ENCODE data around the gene SLC25A28. TPM values are rescaled to one million over a fixed set of nuclear protein-coding genes. Genes with fewer than 3 reads are reported as not detected.

Gene SLC25A28
- polyA plus RNA-seq, 1 donor from 2014 or later: 79.9 TPM

DNA sequence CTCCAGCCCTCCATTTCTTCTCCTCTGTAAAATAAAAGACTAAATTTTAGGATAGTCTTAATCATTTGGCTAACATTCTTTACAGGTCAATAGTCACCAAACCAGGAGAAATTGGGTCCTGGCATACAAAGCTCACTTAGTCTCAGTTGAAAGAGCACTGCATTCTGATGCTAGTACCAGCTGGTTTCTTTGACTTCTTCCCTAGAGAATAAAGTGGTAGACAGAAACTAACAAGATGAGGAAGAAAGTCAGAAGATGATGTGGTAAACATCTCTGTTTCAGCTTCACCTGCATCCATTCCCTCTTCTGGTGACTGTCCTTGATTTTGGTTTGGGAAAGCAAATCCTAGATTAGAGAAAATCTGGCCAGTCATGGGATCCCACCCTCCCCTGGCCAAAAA is 50.3 kb downstream of the SLC25A28 start:
- Histone ChIP-seq H3K27me3 (ENCODE audit: insufficient read depth, low read depth, low read length) (no peaks in the 10 kb centered on the region), H3K27ac (ENCODE audit: low read length) (no peak overlapping the region), H3K4me3 (ENCODE audit: low read length) (no peak overlapping the region), H4K20me1 (ENCODE audit: insufficient read depth) (no peaks in the 10 kb centered on the region), H2AFZ (ENCODE audit: low read depth, low read length) (no peak overlapping the region), H3F3A (ENCODE audit: insufficient read depth, low read length, poor library complexity, severe bottlenecking) (no peaks in the 10 kb centered on the region), H3K9ac (ENCODE audit: low read length) (no peak overlapping the region), H3K36me3 (ENCODE audit: insufficient read depth, low read length) (no peaks in the 10 kb centered on the region), H3K4me2 (ENCODE audit: low read length) (no peak overlapping the region), H3K9me3 (ENCODE audit: low read length) (no peaks in the 10 kb centered on the region), H3K9me2 (ENCODE audit: insufficient read depth, low read length) (no peaks in the 10 kb centered on the region), H3K79me2 (replicated peaks; ENCODE audit: insufficient read depth, low read length) (no peaks in the 10 kb centered on the region)
- TF ChIP-seq TAF1 (IDR thresholded peaks at IDR 0.05; ENCODE audit: low read depth): no peak
- TF ChIP-seq EZH2 (IDR thresholded peaks at IDR 0.05; ENCODE audit: borderline replicate concordance, insufficient read depth, low read length, poor library complexity, severe bottlenecking): no peak
- no peak for TF ChIP-seq RAD21 (conservative IDR thresholded peaks at IDR 0.05)
- no peak for TF ChIP-seq SMC3 (conservative IDR thresholded peaks at IDR 0.05; ENCODE audit: poor library complexity)
- TF ChIP-seq EP300 (conservative IDR thresholded peaks at IDR 0.05; ENCODE audit: poor library complexity, severe bottlenecking): no peak
- no peak for TF ChIP-seq REST (IDR thresholded peaks at IDR 0.05; ENCODE audit: borderline replicate concordance)
- TF ChIP-seq MXI1 (conservative IDR thresholded peaks at IDR 0.05; ENCODE audit: poor library complexity, severe bottlenecking): no peak
- TF ChIP-seq, protein P1, sequence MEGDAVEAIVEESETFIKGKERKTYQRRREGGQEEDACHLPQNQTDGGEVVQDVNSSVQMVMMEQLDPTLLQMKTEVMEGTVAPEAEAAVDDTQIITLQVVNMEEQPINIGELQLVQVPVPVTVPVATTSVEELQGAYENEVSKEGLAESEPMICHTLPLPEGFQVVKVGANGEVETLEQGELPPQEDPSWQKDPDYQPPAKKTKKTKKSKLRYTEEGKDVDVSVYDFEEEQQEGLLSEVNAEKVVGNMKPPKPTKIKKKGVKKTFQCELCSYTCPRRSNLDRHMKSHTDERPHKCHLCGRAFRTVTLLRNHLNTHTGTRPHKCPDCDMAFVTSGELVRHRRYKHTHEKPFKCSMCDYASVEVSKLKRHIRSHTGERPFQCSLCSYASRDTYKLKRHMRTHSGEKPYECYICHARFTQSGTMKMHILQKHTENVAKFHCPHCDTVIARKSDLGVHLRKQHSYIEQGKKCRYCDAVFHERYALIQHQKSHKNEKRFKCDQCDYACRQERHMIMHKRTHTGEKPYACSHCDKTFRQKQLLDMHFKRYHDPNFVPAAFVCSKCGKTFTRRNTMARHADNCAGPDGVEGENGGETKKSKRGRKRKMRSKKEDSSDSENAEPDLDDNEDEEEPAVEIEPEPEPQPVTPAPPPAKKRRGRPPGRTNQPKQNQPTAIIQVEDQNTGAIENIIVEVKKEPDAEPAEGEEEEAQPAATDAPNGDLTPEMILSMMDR (IDR thresholded peaks at IDR 0.05; ENCODE audit: poor library complexity, severe bottlenecking): no peak
- no peak for TF ChIP-seq POLR2AphosphoS5 (IDR thresholded peaks at IDR 0.05)

GRCh38 chr10:99569253-99569939 is 50.8 kb downstream of the SLC25A28 start:
- Histone ChIP-seq H3K9ac (ENCODE audit: low read length) (no peak overlapping the region), H3K27ac (ENCODE audit: low read length) (no peak overlapping the region), H3K4me2 (ENCODE audit: low read length) (no peak overlapping the region), H3F3A (ENCODE audit: insufficient read depth, low read length, poor library complexity, severe bottlenecking) (no peaks in the 10 kb centered on the region), H2AFZ (ENCODE audit: low read depth, low read length) (no peak overlapping the region), H4K20me1 (ENCODE audit: insufficient read depth) (no peaks in the 10 kb centered on the region), H3K79me2 (replicated peaks; ENCODE audit: insufficient read depth, low read length) (no peaks in the 10 kb centered on the region), H3K36me3 (ENCODE audit: insufficient read depth, low read length) (no peaks in the 10 kb centered on the region), H3K4me3 (ENCODE audit: low read length) (no peak overlapping the region), H3K27me3 (ENCODE audit: insufficient read depth, low read depth, low read length) (no peaks in the 10 kb centered on the region), H3K9me2 (ENCODE audit: insufficient read depth, low read length) (no peaks in the 10 kb centered on the region), H3K9me3 (ENCODE audit: low read length) (no peaks in the 10 kb centered on the region)
- TF ChIP-seq RAD21 (conservative IDR thresholded peaks at IDR 0.05): no peak
- TF ChIP-seq EZH2 (IDR thresholded peaks at IDR 0.05; ENCODE audit: borderline replicate concordance, insufficient read depth, low read length, poor library complexity, severe bottlenecking): no peak
- no peak for TF ChIP-seq MXI1 (conservative IDR thresholded peaks at IDR 0.05; ENCODE audit: poor library complexity, severe bottlenecking)

Measured in neural cell (in vitro differentiated cells).